Measurements from ENCODE around the gene GPR12. TPM values are rescaled to one million over a fixed set of nuclear protein-coding genes. Genes with fewer than 3 reads are reported as not detected.
A peak's percentile ranks its signal among the peaks of the same experiment; 100 is the strongest.
"Not testable (repeated sequence)": the region's sequence is repeated elsewhere in the genome, so short reads cannot be mapped to it uniquely, and the experiment has no call there.

GPR12 gene
- total RNA-seq, 1 donor from 2014 or later = 0.19 TPM

- DNase-seq (ENCODE audit: missing footprints) = no peak
- intact Hi-C loops (cut with DNase I) = no loop called here
- ATAC-seq = no peak
These were observed 7.9 kb downstream of the GPR12 start for GRCh38 chr13:26752671-26753070.

GRCh38 chr13:26749905-26750304 lies 10.7 kb downstream of the GPR12 start:
- intact Hi-C loops (cut with DNase I) = no loop called here
- DNase-seq (ENCODE audit: missing footprints) (no peak), ATAC-seq (no peak)

GRCh38 chr13:26749285-26749684 lies 11.3 kb downstream of the GPR12 start:
- ATAC-seq (no peak), DNase-seq (ENCODE audit: missing footprints) (no peak)
- intact Hi-C loops (cut with DNase I) = no loop called here

GRCh38 chr13:26747706-26748105 lies 12.9 kb downstream of the GPR12 start:
- ATAC-seq = no peak
- intact Hi-C loops (cut with DNase I) = no loop called here
- no peak for DNase-seq (ENCODE audit: missing footprints)

- no peak for ATAC-seq
- intact Hi-C loops (cut with DNase I) = no loop called here
- no peak for DNase-seq (ENCODE audit: missing footprints)
These were observed 16.6 kb downstream of the GPR12 start for GRCh38 chr13:26743971-26744370.

- intact Hi-C loops (cut with DNase I) = no loop called here
- ATAC-seq (no peak), DNase-seq (ENCODE audit: missing footprints) (no peak)
These were observed 17.8 kb downstream of the GPR12 start for GRCh38 chr13:26742691-26743358.

- intact Hi-C loops (cut with DNase I) = no loop called here
These were observed 24.9 kb downstream of the GPR12 start for GRCh38 chr13:26735677-26736076.

GRCh38 chr13:26727633-26728032 lies 33.0 kb downstream of the GPR12 start:
- intact Hi-C loops (cut with DNase I) = no loop called here
- DNase-seq (ENCODE audit: missing footprints) (no peak), ATAC-seq (no peak)

More at GRCh38 chr13:26735677-26736076, 24.9 kb downstream of the GPR12 start:
- ATAC-seq (no peak), DNase-seq (ENCODE audit: missing footprints) (no peak)

GRCh38 chr13:26727122-26727521 lies 33.5 kb downstream of the GPR12 start:
- ATAC-seq (no peak), DNase-seq (ENCODE audit: missing footprints) (no peak)
- intact Hi-C loops (cut with DNase I) = no loop called here

- ATAC-seq (no peak), DNase-seq (ENCODE audit: missing footprints) (no peak)
- intact Hi-C loops (cut with DNase I) = no loop called here
These were observed 33.9 kb downstream of the GPR12 start for GRCh38 chr13:26726684-26727083.

- DNase-seq (ENCODE audit: missing footprints); intact Hi-C loops (cut with DNase I); ATAC-seq: not testable (repeated sequence)
These were observed 37.0 kb downstream of the GPR12 start for GRCh38 chr13:26723620-26724019.

- no peak for DNase-seq (ENCODE audit: missing footprints)
- ATAC-seq = no peak
- intact Hi-C loops (cut with DNase I) = no loop called here
These were observed 38.3 kb downstream of the GPR12 start for GRCh38 chr13:26722321-26722720.

- ATAC-seq = no peak
- intact Hi-C loops (cut with DNase I) = no loop called here
- peak; percentile 70 for DNase-seq (ENCODE audit: missing footprints)
These were observed 39.1 kb downstream of the GPR12 start for GRCh38 chr13:26721251-26722121.

- ATAC-seq (no peak), DNase-seq (ENCODE audit: missing footprints) (no peak)
- intact Hi-C loops (cut with DNase I) = no loop called here
These were observed 41.1 kb downstream of the GPR12 start for GRCh38 chr13:26719356-26719945.

GRCh38 chr13:26718872-26719271 lies 41.7 kb downstream of the GPR12 start:
- no peak for ATAC-seq
- DNase-seq (ENCODE audit: missing footprints) = no peak
- intact Hi-C loops (cut with DNase I) = no loop called here

- intact Hi-C loops (cut with DNase I) = no loop called here
- no peak for DNase-seq (ENCODE audit: missing footprints)
- no peak for ATAC-seq
These were observed 42.4 kb downstream of the GPR12 start for GRCh38 chr13:26718146-26718545.

- ATAC-seq (no peak), DNase-seq (ENCODE audit: missing footprints) (no peak)
- intact Hi-C loops (cut with DNase I) = no loop called here
These were observed 43.6 kb downstream of the GPR12 start for GRCh38 chr13:26716984-26717383.

GRCh38 chr13:26713341-26713740 lies 47.2 kb downstream of the GPR12 start:
- ATAC-seq = no peak
- intact Hi-C loops (cut with DNase I) = no loop called here
- no peak for DNase-seq (ENCODE audit: missing footprints)

GRCh38 chr13:26711211-26711610 lies 49.4 kb downstream of the GPR12 start:
- intact Hi-C loops (cut with DNase I) = no loop called here
- ATAC-seq (no peak), DNase-seq (ENCODE audit: missing footprints) (no peak)

GRCh38 chr13:26710166-26710565 lies 50.4 kb downstream of the GPR12 start:
- no peak for ATAC-seq
- DNase-seq (ENCODE audit: missing footprints) = no peak
- intact Hi-C loops (cut with DNase I) = no loop called here

Measured in Right ventricle myocardium inferior (tissue), 1 donor.